ENCODE data around the gene DRGX. TPM values are rescaled to one million over a fixed set of nuclear protein-coding genes. Genes with fewer than 3 reads are reported as not detected.

Gene DRGX
- total RNA-seq, 1 donor, result not detected

- no peak for TF ChIP-seq CTCF (IDR thresholded peaks at IDR 0.05; ENCODE audit: insufficient read depth, low read depth, low read length)
- DNase-seq (ENCODE audit: low read depth), result no peak
- no peak overlapping the region for H3K4me3 ChIP-seq (ENCODE audit: low read depth, low read length)
Measured at GRCh38 chr10:49323896-49324270, 72.0 kb downstream of the DRGX start.

- no peak for DNase-seq (ENCODE audit: low read depth)
- TF ChIP-seq CTCF (IDR thresholded peaks at IDR 0.05; ENCODE audit: insufficient read depth, low read depth, low read length), result no peak
- H3K4me3 ChIP-seq (ENCODE audit: low read depth, low read length), result no peak overlapping the region
Measured at GRCh38 chr10:49323171-49323895, 72.6 kb downstream of the DRGX start.

- no peak for TF ChIP-seq CTCF (IDR thresholded peaks at IDR 0.05; ENCODE audit: insufficient read depth, low read depth, low read length)
- no peak for DNase-seq (ENCODE audit: low read depth)
- H3K4me3 ChIP-seq (ENCODE audit: low read depth, low read length), result no peak overlapping the region
Measured at GRCh38 chr10:49322371-49323170, 73.3 kb downstream of the DRGX start.

GRCh38 chr10:49321021-49321420 is 74.9 kb downstream of the DRGX start:
- H3K4me3 ChIP-seq (ENCODE audit: low read depth, low read length), result no peak overlapping the region
- TF ChIP-seq CTCF (IDR thresholded peaks at IDR 0.05; ENCODE audit: insufficient read depth, low read depth, low read length), result no peak
- DNase-seq (ENCODE audit: low read depth), result no peak

- no peak for TF ChIP-seq CTCF (IDR thresholded peaks at IDR 0.05; ENCODE audit: insufficient read depth, low read depth, low read length)
- DNase-seq (ENCODE audit: low read depth), result no peak
- no peak overlapping the region for H3K4me3 ChIP-seq (ENCODE audit: low read depth, low read length)
Measured at GRCh38 chr10:49320191-49320590, 75.7 kb downstream of the DRGX start.

- TF ChIP-seq CTCF (IDR thresholded peaks at IDR 0.05; ENCODE audit: insufficient read depth, low read depth, low read length), result no peak
- H3K4me3 ChIP-seq (ENCODE audit: low read depth, low read length), result no peak overlapping the region
- no peak for DNase-seq (ENCODE audit: low read depth)
Measured at GRCh38 chr10:49319206-49319605, 76.7 kb downstream of the DRGX start.

Data from fibroblast of villous mesenchyme (primary cell).